B cell (primary cell): Measurements from ENCODE around the gene CELF2. TPM values are rescaled to one million over a fixed set of nuclear protein-coding genes. Genes with fewer than 3 reads are reported as not detected.

ENCODE experiments used
- ATAC-seq: fragments of 200-7000 bp; cut with Tn5 transposase; one replicate; pipeline ENCODE4 v1.10.0; 2021; ENCODE audit warnings: low read depth, mild to moderate bottlenecking, moderate number of reproducible peaks, moderate library complexity
- CTCF ChIA-PET: fragments of 350-600 bp; sonication (Branson Sonifier 250); formaldehyde crosslinking; loops from one replicate; lab custom pipeline; 2021; ENCODE audit warnings: antibody characterized with exemption, inconsistent platforms; lab: Charles Lee
- POLR2A ChIA-PET: fragments of 350-600 bp; sonication (Branson Sonifier 250); formaldehyde crosslinking; loops from one replicate; lab custom pipeline; 2021; ENCODE audit warnings: antibody characterized with exemption; lab: Charles Lee
- DNase-seq: peaks from one replicate; pipeline ENCODE4 v3.0.0; 2013
- H2AFZ ChIP-seq: 2 replicates; pipeline ENCODE4 v1.6.1; 2012; ENCODE audit warnings: mild to moderate bottlenecking, low read depth, low read length; ENCODE audit not compliant: insufficient read depth, poor library complexity, severe bottlenecking
- H3K27ac ChIP-seq, 2 donors: 1 replicate in 1 of 2; 2 replicates in 1 of 2; pipeline ENCODE4 v1.5.1; 2012 to 2013; ENCODE audit warnings: low read length in 2 of 2, mild to moderate bottlenecking in 2 of 2, moderate library complexity in 1 of 2
- H3K27me3 ChIP-seq, 4 experiments: fragments of 200-600 bp in 1 of 4; sonication (generic) in 1 of 4; replicated peaks in 1 of 4; 1 replicate in 2 of 4; 2 replicates in 2 of 4; pipeline versions ENCODE4 v1.6.1 to v1.7.0; 2013 to 2016; ENCODE audit warnings: low read length in 3 of 4, mild to moderate bottlenecking in 2 of 4, mixed read lengths in 1 of 4, moderate library complexity in 1 of 4; ENCODE audit not compliant: insufficient read depth in 4 of 4, control insufficient read depth in 3 of 4; ENCODE audit errors: control extremely low read depth in 1 of 4
- H3K36me3 ChIP-seq, 2 experiments: replicated peaks in 1 of 2; 1 replicate in 1 of 2; 2 replicates in 1 of 2; pipeline versions ENCODE4 v1.6.1 to v1.7.1; 2013; ENCODE audit warnings: low read length in 1 of 2; ENCODE audit not compliant: insufficient read depth in 2 of 2, control insufficient read depth in 1 of 2; ENCODE audit errors: control extremely low read depth in 1 of 2, extremely low read depth in 1 of 2
- H3K4me1 ChIP-seq, 2 donors: fragments of 200-600 bp in 1 of 2; sonication (generic) in 1 of 2; 1 replicate in 1 of 2; 2 replicates in 1 of 2; pipeline versions ENCODE4 v1.5.1 to v1.6.1; 2013 to 2017; ENCODE audit warnings: low read length in 2 of 2; ENCODE audit not compliant: control insufficient read depth in 2 of 2, insufficient read depth in 2 of 2
- H3K4me2 ChIP-seq: replicated peaks from 2 replicates; pipeline ENCODE3; 2012; ENCODE audit warnings: mild to moderate bottlenecking, low read depth, low read length; ENCODE audit not compliant: poor library complexity, severe bottlenecking
- H3K4me3 ChIP-seq, 5 experiments: fragments of 200-600 bp in 1 of 5; sonication (generic) in 1 of 5; 1 replicate in 3 of 5; 2 replicates in 2 of 5; pipeline versions ENCODE4 v1.5.1 to v1.7.0; 2011 to 2016; ENCODE audit warnings: low read length in 4 of 5, mild to moderate bottlenecking in 4 of 5, low read depth in 2 of 5, control low read depth in 1 of 5, moderate library complexity in 1 of 5; ENCODE audit not compliant: insufficient read depth in 1 of 5; ENCODE audit errors: control extremely low read depth in 1 of 5, extremely low read depth in 1 of 5
- H3K79me2 ChIP-seq: fragments of 200-600 bp; sonication (generic); one replicate; pipeline ENCODE4 v1.6.0; 2016; ENCODE audit warnings: low read length; ENCODE audit not compliant: control insufficient read depth, insufficient read depth
- H3K9ac ChIP-seq: fragments of 200-600 bp; sonication (generic); 2 replicates; pipeline ENCODE4 v1.6.1; 2017; ENCODE audit warnings: mild to moderate bottlenecking, low read length, moderate library complexity
- H3K9me3 ChIP-seq, 3 donors: one replicate each; pipeline versions ENCODE4 v1.6.1 to v1.7.1; 2013; ENCODE audit warnings: low read length in 2 of 3; ENCODE audit not compliant: control insufficient read depth in 2 of 3, insufficient read depth in 1 of 3; ENCODE audit errors: control extremely low read depth in 1 of 3
- H4K20me1 ChIP-seq: 2 replicates; pipeline ENCODE4 v1.6.0; 2012; ENCODE audit warnings: mild to moderate bottlenecking, low read length; ENCODE audit not compliant: insufficient read depth, control insufficient read depth, poor library complexity, severe bottlenecking
- H3K27ac Mint-ChIP-seq: one replicate; pipeline ENCODE4 v1.8.0; 2021; ENCODE audit warnings: mixed read lengths
- H3K27me3 Mint-ChIP-seq: one replicate; pipeline ENCODE4 v1.8.0; 2021; ENCODE audit warnings: mixed read lengths
- H3K4me1 Mint-ChIP-seq: one replicate; pipeline ENCODE4 v1.8.0; 2021; ENCODE audit warnings: mixed read lengths
- H3K4me3 Mint-ChIP-seq: one replicate; pipeline ENCODE4 v1.8.0; 2021; ENCODE audit warnings: mixed read lengths
- H3K9me3 Mint-ChIP-seq: one replicate; pipeline ENCODE4 v1.8.0; 2022; ENCODE audit warnings: mixed read lengths; ENCODE audit not compliant: insufficient read depth
- CTCF ChIP-seq: fragments of 200-600 bp; IDR thresholded peaks from one replicate; pipeline ENCODE4 v1.8.0; 2022; ENCODE audit warnings: antibody characterized with exemption, mild to moderate bottlenecking
- EZH2 ChIP-seq: IDR thresholded peaks from 2 replicates; pipeline ENCODE4 v1.6.1; 2012; ENCODE audit warnings: borderline replicate concordance, low read depth, mild to moderate bottlenecking, moderate library complexity, low read length; ENCODE audit not compliant: insufficient read depth, poor library complexity, severe bottlenecking
- WGBS: methylation state at CpG from one replicate; pipeline ENCODE4 v1.1.5; 2013; ENCODE audit warnings: missing lambda C conversion rate; ENCODE audit not compliant: insufficient coverage; 5-methylcytosine and 5-hydroxymethylcytosine counted together
- intact Hi-C: fragments of 100-400 bp; cut with micrococcal nuclease; formaldehyde crosslinking; loops from one replicate; pipeline ENCODE4 v1.10.0; 2022
- polyA plus RNA-seq: library from polyadenylated mRNA; depleted of rRNA; stranded (reverse); fragments of >200 nt; gene quantifications from 2 replicates; pipeline ENCODE4 v1.2.3, GENCODE V29; 2012
- total RNA-seq, 2 donors: library from RNA; stranded (reverse); fragments of 120-200 nt in 1 of 2; gene quantifications; 1 replicate in 1 of 2; 2 replicates in 1 of 2; pipeline versions ENCODE4 v1.2.3 to v1.2.4, GENCODE V29; 2013 to 2022

The CELF2 gene
- total and polyA plus RNA-seq, 2 donors (not counting 1 experiment from before 2014, with no cell fraction given) = 59.5 to 112 TPM

- Histone ChIP-seq H3K27ac (peak overlapping the region; percentile 71 to 87), H3K36me3 (no peaks in the 10 kb centered on the region), H3K9me3 (no peaks in the 10 kb centered on the region), H3K4me3 (peak overlapping the region in 1 of 5 experiments; percentile 36), H3K9ac (no peak overlapping the region), H4K20me1 (no peaks in the 10 kb centered on the region), H2AFZ (no peak overlapping the region), H3K4me2 (peak overlapping the region; percentile 74), H3K79me2 (peaks cover 73% of the 10 kb centered on the region), H3K4me1 (peaks cover 69 to 73% of the 10 kb centered on the region in 2 donors), H3K27me3 (no peaks in the 10 kb centered on the region)
- 96% methylated on average over 9 of the region's 10 CpGs for WGBS
- Mint-ChIP-seq H3K27ac (peak overlapping the region; percentile 97), H3K4me3 (peak overlapping the region; percentile 74), H3K27me3 (no peaks in the 10 kb centered on the region), H3K9me3 (peaks cover 3% of the 10 kb centered on the region), H3K4me1 (peaks cover 78% of the 10 kb centered on the region)
- ChIA-PET POLR2A (interaction anchor here (1.1 kb wide), 1 partner anchor 16 kb away, joined by 4 read pairs; no protein-coding TSS in a partner anchor), CTCF (interaction anchor here (1.3 to 3.8 kb wide), 3 partner anchors 9 to 16 kb away, joined by 5 to 15 read pairs (median 6); no protein-coding TSS in a partner anchor)
- DNase-seq = no peak
- no peak for ATAC-seq
- intact Hi-C loops = loop anchor here (5.0 kb wide), 2 partner anchors 145 to 525 kb away; partner anchors contain the start of gene CELF2
- TF ChIP-seq CTCF (no peak), EZH2 (no peak)
Measured at GRCh38 chr10:11161910-11162309, 144.2 kb downstream of the CELF2 start.

- no peaks in the 10 kb centered on the region for H4K20me1 ChIP-seq
- Mint-ChIP-seq H3K27me3 (no peaks in the 10 kb centered on the region), H3K4me1 (peaks cover 70% of the 10 kb centered on the region), H3K9me3 (peaks cover 3% of the 10 kb centered on the region), H3K4me3 (no peak overlapping the region), H3K27ac (peak overlapping the region; percentile 97)
- H3K4me3 ChIP-seq = peak overlapping the region; percentile 71 to 99 (median 94)
- DNase-seq (peak; percentile 90), ATAC-seq (peak; percentile 69)
- H3K27ac ChIP-seq = peak overlapping the region; percentile 84 to 87
- peak overlapping the region; percentile 86 for H3K9ac ChIP-seq
- no peaks in the 10 kb centered on the region for H3K27me3 ChIP-seq
- H3K4me2 ChIP-seq = peak overlapping the region; percentile 74
- H3K4me1 ChIP-seq = peaks cover 65 to 68% of the 10 kb centered on the region in 2 donors
- H3K36me3 ChIP-seq = peaks cover 0 to 4% of the 10 kb centered on the region in 2 experiments
- no peak overlapping the region for H2AFZ ChIP-seq
- TF ChIP-seq EZH2 (no peak), CTCF (peak; percentile 22)
- WGBS = 20% methylated on average over 5 of the region's 10 CpGs
- intact Hi-C loops = loop anchor here (1.0 to 5.0 kb wide), 6 partner anchors 8 to 524 kb away; partner anchors contain the start of gene CELF2
- CTCF ChIA-PET = interaction anchor here (0.8 to 7.4 kb wide), 13 partner anchors 8 to 107 kb away, joined by 3 to 139 read pairs (median 6); no protein-coding TSS in a partner anchor
- POLR2A ChIA-PET = interaction anchor here (1.1 to 3.9 kb wide), 7 partner anchors 10 to 94 kb away, joined by 3 to 37 read pairs (median 9); no protein-coding TSS in a partner anchor
- H3K9me3 ChIP-seq = no peaks in the 10 kb centered on the region
- H3K79me2 ChIP-seq = peaks cover 73% of the 10 kb centered on the region
Measured at GRCh38 chr10:11162828-11163599, 145.3 kb downstream of the CELF2 start.
